GM21526 (cell line): ENCODE results near the gene ZDHHC4.
A peak's percentile ranks its signal among the peaks of the same experiment; 100 is the strongest.
"Not testable (repeated sequence)": the region's sequence is repeated elsewhere in the genome, so short reads cannot be mapped to it uniquely, and the experiment has no call there.

ENCODE experiments used
- ATAC-seq: cut with Tn5 transposase; IDR thresholded peaks from one replicate; pipeline ENCODE4 v1.9.1; 2021; ENCODE audit warnings: moderate library complexity; ENCODE audit not compliant: unreplicated experiment, low FRiP score

The ZDHHC4 gene

GRCh38 chr7:6630007-6630849, 53.0 kb downstream of the ZDHHC4 start:
- no peak for ATAC-seq

GRCh38 chr7:6631605-6632004, 54.4 kb downstream of the ZDHHC4 start:
- no peak for ATAC-seq

- no peak for ATAC-seq
These were observed 56.8 kb downstream of the ZDHHC4 start for GRCh38 chr7:6634021-6634420.

DNA sequence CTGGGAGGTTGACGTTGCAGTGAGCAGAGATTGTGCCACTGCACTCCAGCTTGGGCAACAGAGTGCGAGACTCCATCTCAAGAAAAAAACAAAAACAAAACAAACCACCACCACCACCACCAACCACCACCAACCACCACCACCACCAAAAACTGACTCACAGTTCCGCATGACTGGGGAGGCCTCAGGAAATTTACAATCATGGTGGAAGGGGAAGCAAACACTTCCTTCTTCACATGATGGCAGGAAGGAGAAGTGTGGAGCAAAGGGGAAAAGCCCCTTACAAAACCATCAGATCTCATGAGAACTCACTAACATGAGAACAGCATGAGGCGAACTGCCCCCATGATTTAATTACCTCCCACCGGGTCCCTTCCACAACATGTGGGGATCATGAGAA, 57.7 kb downstream of the ZDHHC4 start:
- not testable (repeated sequence) for ATAC-seq

- peak; percentile 50 for ATAC-seq
These were observed 59.7 kb downstream of the ZDHHC4 start, which contains the start of gene ZNF316 for GRCh38 chr7:6636741-6637543. ZNF316 (plus strand) TSS chr7:6637318; CDS start chr7:6642410, 5,092 bp downstream.

- ATAC-seq: peak; percentile 65
These were observed 60.4 kb downstream of the ZDHHC4 start for GRCh38 chr7:6637544-6638229.
